Right lobe of liver (tissue), 4 donors: ENCODE results near the gene CYBA.

Experiments used
- CTCF ChIP-seq, 4 donors: fragments of 200-600 bp in 3 of 4; fragments of 450-650 bp in 1 of 4; IDR thresholded peaks; one replicate each; pipeline versions ENCODE4 v1.5.1 to v1.8.0; 2016 to 2022; ENCODE audit warnings: antibody characterized with exemption in 4 of 4, mild to moderate bottlenecking in 2 of 4
- POLR2A ChIP-seq: fragments of 450-650 bp; IDR thresholded peaks from one replicate; pipeline ENCODE4 v1.6.1; 2017; ENCODE audit warnings: antibody characterized with exemption, mild to moderate bottlenecking
- donor health status: DM: no; HTN: no; CAD: no.
- donor health status: DM: no; HTN: no; CAD: no.
- donor health status: DM: no; HTN: yes; CAD: no.

GRCh38 chr16:88645941-88646340, 4.9 kb downstream of the CYBA start:
- TF ChIP-seq CTCF (IDR thresholded peaks at IDR 0.05), result no peak
- TF ChIP-seq POLR2A, result no peak
